HG03196 (cell line): Measurements from ENCODE around the gene RAB6D.
"Not testable (repeated sequence)": the region's sequence is repeated elsewhere in the genome, so short reads cannot be mapped to it uniquely, and the experiment has no call there.

Experiments
- ATAC-seq: cut with Tn5 transposase; IDR thresholded peaks from one replicate; pipeline ENCODE4 v1.9.1; 2021; ENCODE audit not compliant: unreplicated experiment

The RAB6D gene

DNA sequence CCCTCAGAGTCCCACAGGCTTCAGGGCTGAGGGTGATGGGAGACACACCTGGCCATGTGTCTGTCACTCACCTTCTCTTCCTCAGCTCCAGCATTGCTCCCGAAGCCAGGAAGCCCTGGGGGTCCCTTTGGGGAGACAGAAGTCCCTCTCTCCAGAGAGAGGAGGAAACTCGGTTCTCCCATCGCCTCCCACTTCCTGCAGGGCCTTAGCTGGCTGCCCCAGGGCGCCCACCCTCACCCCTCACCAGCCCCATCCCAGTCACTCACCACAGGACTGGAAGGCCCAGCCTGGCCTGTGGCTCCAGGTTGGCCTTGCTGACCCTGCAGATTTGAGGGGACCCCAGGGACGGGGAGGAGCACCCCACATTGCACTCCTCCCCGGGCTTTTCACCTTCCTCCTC is 2.7 kb upstream of the RAB6D start:
- no peak for ATAC-seq

- no peak for ATAC-seq
Measured at GRCh38 chr2:131365452-131365851, 1.5 kb upstream of the RAB6D start.

DNA sequence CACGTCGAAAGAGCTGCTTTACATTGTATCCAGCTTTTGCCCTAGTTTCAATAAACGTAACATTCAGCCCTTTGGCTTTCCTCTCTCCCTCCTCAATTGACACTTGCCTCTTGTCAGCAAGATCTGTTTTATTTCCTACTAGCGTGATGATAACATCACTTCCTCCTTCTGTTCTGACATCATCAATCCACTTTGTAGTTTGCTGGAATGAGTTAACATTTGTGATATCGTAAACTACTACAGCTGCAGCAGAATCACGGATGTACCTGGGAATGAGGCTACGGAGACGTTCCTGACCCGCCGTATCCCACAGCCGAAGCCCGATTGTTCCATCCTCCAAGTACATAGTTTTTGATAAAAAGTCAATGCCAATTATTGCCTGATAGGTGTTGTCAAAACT is 755 bp downstream of the RAB6D start:
- ATAC-seq: not testable (repeated sequence)

DNA sequence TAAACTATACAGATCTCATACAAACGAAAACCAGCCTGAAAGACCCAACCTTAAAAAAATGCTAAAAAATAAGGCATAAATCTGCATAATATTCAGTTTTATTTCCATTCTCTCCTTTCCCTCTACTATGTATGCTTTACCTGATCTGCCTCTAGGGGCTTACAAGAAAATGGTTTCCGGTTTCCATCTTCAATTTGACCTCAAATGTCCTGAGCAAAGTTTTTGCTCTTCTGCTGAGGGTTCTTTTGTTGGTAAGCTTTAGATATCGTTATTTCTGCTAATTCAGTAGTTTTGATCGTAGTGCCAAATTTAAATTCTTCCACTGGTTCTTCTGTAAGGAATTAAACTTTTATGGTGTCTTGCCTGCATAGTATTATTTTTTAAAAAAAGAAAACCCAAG is 2.2 kb downstream of the RAB6D start:
- ATAC-seq: not testable (repeated sequence)

- not testable (repeated sequence) for ATAC-seq
Measured at GRCh38 chr2:131353167-131353697, 10.7 kb downstream of the RAB6D start.

DNA sequence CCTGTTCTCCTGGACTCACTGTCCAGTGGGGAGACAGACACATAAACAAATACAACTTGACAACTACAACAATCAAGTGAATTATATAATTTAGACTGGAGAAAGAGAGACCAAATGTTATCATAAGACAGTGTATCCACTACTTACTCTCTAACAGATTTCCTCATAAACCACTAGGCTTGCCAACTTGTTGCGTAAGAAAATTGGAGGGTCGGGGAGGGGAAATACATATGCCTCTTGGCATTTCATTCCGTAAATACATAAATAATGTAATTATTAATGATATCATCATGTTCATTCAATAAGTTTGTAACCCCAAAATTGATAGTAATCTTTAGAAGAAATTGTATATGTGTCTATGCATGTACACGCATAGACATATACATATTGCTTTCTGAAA is 14.9 kb downstream of the RAB6D start:
- ATAC-seq: no peak

- ATAC-seq: not testable (repeated sequence)
Measured at GRCh38 chr2:131347035-131347434, 16.9 kb downstream of the RAB6D start.

GRCh38 chr2:131339307-131339706 is 24.7 kb downstream of the RAB6D start:
- not testable (repeated sequence) for ATAC-seq

- not testable (repeated sequence) for ATAC-seq
Measured at GRCh38 chr2:131335319-131335718, 28.6 kb downstream of the RAB6D start.

- not testable (repeated sequence) for ATAC-seq
Measured at GRCh38 chr2:131332709-131333108, 31.3 kb downstream of the RAB6D start.

GRCh38 chr2:131331000-131331399 is 33.0 kb downstream of the RAB6D start:
- ATAC-seq: not testable (repeated sequence)

DNA sequence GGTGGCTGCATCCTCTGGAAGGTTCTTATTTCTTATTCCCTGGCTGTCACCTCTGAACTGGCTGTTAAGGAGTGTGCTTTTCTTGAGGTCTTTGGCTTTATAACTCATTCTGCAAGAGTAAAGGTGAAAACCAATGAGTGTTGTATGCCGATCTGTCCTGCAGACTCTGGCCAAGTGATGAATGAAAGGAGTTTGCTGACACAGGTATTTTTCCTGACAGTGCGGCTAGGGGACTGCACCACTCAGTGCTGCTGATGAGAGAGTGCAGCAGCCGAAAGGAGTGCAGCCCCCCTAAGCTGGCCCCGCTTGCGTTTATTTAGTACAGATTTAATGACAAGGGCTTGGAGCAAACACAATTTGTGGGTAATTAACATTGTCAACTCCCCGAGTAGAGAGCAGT is 41.8 kb downstream of the RAB6D start:
- no peak for ATAC-seq

GRCh38 chr2:131321344-131321743 is 42.6 kb downstream of the RAB6D start:
- ATAC-seq: not testable (repeated sequence)

GRCh38 chr2:131311001-131311400 is 53.0 kb downstream of the RAB6D start:
- not testable (repeated sequence) for ATAC-seq
